Transverse colon (tissue), 4 donors: ENCODE measurements around the gene GPR18. TPM values are rescaled to one million over a fixed set of nuclear protein-coding genes. Genes with fewer than 3 reads are reported as not detected.
A peak's percentile ranks its signal among the peaks of the same experiment; 100 is the strongest.

Experiments used
- DNase-seq: peaks from one replicate; pipeline ENCODE4 v3.0.0-alpha.2; 2019
- H3K27ac ChIP-seq, 4 donors: fragments of 200-600 bp; sonication (generic); 2 replicates each; pipeline ENCODE4 v1.5.1; 2016 to 2018; ENCODE audit warnings: inconsistent platforms in 4 of 4
- H3K27me3 ChIP-seq: fragments of 200-600 bp; sonication (generic); 2 replicates; pipeline ENCODE4 v1.5.1; 2017; ENCODE audit warnings: inconsistent platforms
- H3K36me3 ChIP-seq, 4 donors: fragments of 200-600 bp; sonication (generic); 2 replicates each; pipeline ENCODE4 v1.5.1; 2017 to 2019; ENCODE audit warnings: inconsistent platforms in 4 of 4
- H3K4me1 ChIP-seq, 4 donors: fragments of 200-600 bp; sonication (generic); 2 replicates each; pipeline ENCODE4 v1.5.1; 2017 to 2020; ENCODE audit warnings: inconsistent platforms in 4 of 4
- H3K4me3 ChIP-seq, 4 donors: fragments of 200-600 bp; sonication (generic); 1 replicate in 1 of 4; 2 replicates in 3 of 4; pipeline versions ENCODE4 v1.5.1 to v1.6.1; 2017 to 2019; ENCODE audit warnings: inconsistent platforms in 4 of 4
- H3K9me3 ChIP-seq, 2 donors: fragments of 200-600 bp; sonication (generic); 2 replicates each; pipeline ENCODE4 v1.5.1; 2017 to 2019; ENCODE audit warnings: inconsistent platforms in 2 of 2
- CTCF ChIP-seq, 5 experiments: fragments of 200-600 bp in 3 of 5; fragments of 450-650 bp in 2 of 5; sonication (generic) in 3 of 5; IDR thresholded peaks; 1 replicate in 2 of 5; 2 replicates in 3 of 5; pipeline ENCODE4 v1.5.1; 2016 to 2017; ENCODE audit warnings: antibody characterized with exemption in 5 of 5, inconsistent platforms in 3 of 5, mild to moderate bottlenecking in 2 of 5, moderate library complexity in 1 of 5
- EP300 ChIP-seq: sonication (generic); formaldehyde crosslinking; IDR thresholded peaks from one replicate; pipeline ENCODE4 v1.6.1; 2017; ENCODE audit warnings: antibody characterized with exemption, low read depth
- POLR2A ChIP-seq: fragments of 450-650 bp; IDR thresholded peaks from one replicate; pipeline ENCODE4 v1.6.1; 2016; ENCODE audit warnings: antibody characterized with exemption, mild to moderate bottlenecking, moderate library complexity
- POLR2AphosphoS5 ChIP-seq, 3 donors: sonication (generic); formaldehyde crosslinking; IDR thresholded peaks; one replicate each; pipeline ENCODE4 v1.6.1; 2016; ENCODE audit warnings: antibody characterized with exemption in 3 of 3
- WGBS, 2 donors: methylation state at CpG; one replicate each; pipeline ENCODE4 v1.1.5; 2018; ENCODE audit warnings: low coverage in 1 of 2; 5-methylcytosine and 5-hydroxymethylcytosine counted together
- in situ Hi-C, 4 donors: fragments of 200-750 bp; cut with MboI; loops; one replicate each; pipeline versions ENCODE4 v1.15.0 to v1.15.1; 2017; ENCODE audit warnings: low sequenced_read_pairs in 3 of 4, low pct_ligation_motif_present in 1 of 4, low pct_unique_long_range_greater_than_20kb in 1 of 4
- intact Hi-C: fragments of 100-400 bp; cut with DNase I; formaldehyde crosslinking; loops from one replicate; pipeline ENCODE4 v1.15.1; 2023; ENCODE audit warnings: low total_unique reads
- total RNA-seq, 4 donors: library from RNA; depleted of rRNA; stranded (reverse); fragments of >200 nt; gene quantifications; one replicate each; pipeline ENCODE4 v1.1.0, GENCODE V29; 2016

The GPR18 gene
- total RNA-seq, 4 donors from 2014 or later, result 0.41 to 0.48 TPM; not detected in 2

- peak; percentile 62 for DNase-seq
- no peak for TF ChIP-seq POLR2A
- no peak for TF ChIP-seq EP300
- peak in 2 of 3 donors; percentile 17 to 46 for TF ChIP-seq POLR2AphosphoS5 (IDR thresholded peaks at IDR 0.05)
- no peak for TF ChIP-seq CTCF (IDR thresholded peaks at IDR 0.05)
- no peaks in the 10 kb centered on the region for H3K36me3 ChIP-seq
- no peaks in the 10 kb centered on the region for H3K9me3 ChIP-seq
- 73 to 77% methylated on average over 4 to 5 of the region's 5 CpGs for WGBS, 2 donors
- intact Hi-C loops, result no loop called here
- H3K27ac ChIP-seq, result peak overlapping the region; percentile 48 to 63 (median 62)
- H3K4me1 ChIP-seq, result peaks cover 3 to 71% (median 43%) of the 10 kb centered on the region in 4 donors
- no peak overlapping the region for H3K4me3 ChIP-seq
- in situ Hi-C loops, result no loop called here
- H3K27me3 ChIP-seq, result no peaks in the 10 kb centered on the region
Observed at GRCh38 chr13:99281811-99282263, 23.7 kb upstream of the GPR18 start.

- Histone ChIP-seq H3K4me3 (no peak overlapping the region), H3K27me3 (no peaks in the 10 kb centered on the region), H3K27ac (peak overlapping the region; percentile 61 to 64 (median 62)), H3K4me1 (peaks cover 3 to 58% (median 33%) of the 10 kb centered on the region in 4 donors), H3K36me3 (no peaks in the 10 kb centered on the region), H3K9me3 (no peaks in the 10 kb centered on the region)
- 67 to 71% methylated on average over 3 of the region's 3 CpGs for WGBS, 2 donors
- intact Hi-C loops (no loop called here), in situ Hi-C loops (no loop called here)
- DNase-seq, result peak; percentile 32
- TF ChIP-seq POLR2A (peak; percentile 19), CTCF (IDR thresholded peaks at IDR 0.05) (no peak), EP300 (peak; percentile 13), POLR2AphosphoS5 (IDR thresholded peaks at IDR 0.05) (peak in 2 of 3 donors; percentile 15 to 20)
Observed at GRCh38 chr13:99280166-99280565, 22.0 kb upstream of the GPR18 start.

GRCh38 chr13:99279637-99280036, 21.5 kb upstream of the GPR18 start:
- DNase-seq, result no peak
- Histone ChIP-seq H3K4me3 (no peak overlapping the region), H3K27ac (peak overlapping the region; percentile 61 to 64 (median 62)), H3K27me3 (no peaks in the 10 kb centered on the region), H3K36me3 (no peaks in the 10 kb centered on the region), H3K4me1 (peaks cover 3 to 55% (median 29%) of the 10 kb centered on the region in 4 donors), H3K9me3 (no peaks in the 10 kb centered on the region)
- intact Hi-C loops, result loop anchor here (2.0 kb wide), 1 partner anchor 21 kb away; no protein-coding TSS in a partner anchor
- in situ Hi-C loops, result loop anchor here in 2 of 4 donors (10.0 kb wide), 1 partner anchor 155 kb away; no protein-coding TSS in a partner anchor
- no peak for TF ChIP-seq POLR2AphosphoS5 (IDR thresholded peaks at IDR 0.05)
- no peak for TF ChIP-seq POLR2A
- TF ChIP-seq CTCF (IDR thresholded peaks at IDR 0.05), result no peak
- no peak for TF ChIP-seq EP300
- WGBS, 2 donors, result 88% methylated on average over 2 of the region's 2 CpGs; no CpG with 5 or more reads in 1 of the 2 donors

GRCh38 chr13:99278843-99279242, 20.7 kb upstream of the GPR18 start:
- intact Hi-C loops (loop anchor here (2.0 kb wide), 1 partner anchor 22 kb away; no protein-coding TSS in a partner anchor), in situ Hi-C loops (loop anchor here in 2 of 4 donors (10.0 kb wide), 1 partner anchor 156 kb away; no protein-coding TSS in a partner anchor)
- peak overlapping the region in 2 of 4 donors; percentile 61 to 63 for H3K27ac ChIP-seq
- no peak for DNase-seq
- no peak overlapping the region for H3K4me3 ChIP-seq
- 89 to 100% methylated on average over 1 to 3 of the region's 3 CpGs for WGBS, 2 donors
- no peaks in the 10 kb centered on the region for H3K27me3 ChIP-seq
- H3K4me1 ChIP-seq, result peaks cover 3 to 48% (median 27%) of the 10 kb centered on the region in 4 donors
- no peaks in the 10 kb centered on the region for H3K9me3 ChIP-seq
- TF ChIP-seq POLR2A (no peak), EP300 (no peak)
- H3K36me3 ChIP-seq, result no peaks in the 10 kb centered on the region
